ENCODE measurements around the gene BACH2.

Gene BACH2

DNA sequence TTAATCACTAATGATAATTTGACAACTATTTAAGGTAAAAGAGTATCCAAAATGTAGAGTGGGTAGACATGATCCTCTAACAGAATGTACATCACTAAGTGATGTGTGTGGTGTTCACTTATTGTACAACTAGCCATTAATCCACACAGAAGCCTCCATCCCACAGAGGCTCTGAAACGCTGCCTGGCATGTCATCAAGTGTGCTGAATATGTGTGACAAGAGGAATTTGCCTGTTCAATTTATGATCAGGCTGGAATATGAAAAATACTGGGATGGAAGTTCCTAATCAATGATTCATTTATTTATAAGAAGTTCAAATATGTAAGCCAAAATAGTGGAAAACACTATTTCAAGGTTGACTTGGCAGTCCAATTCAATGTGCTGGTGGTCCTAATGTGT lies 72.4 kb downstream of the BACH2 start:
- no peaks in the 10 kb centered on the region for H3K36me3 ChIP-seq (replicated peaks in 1 of 2; ENCODE audit: control insufficient read depth in 2 of 2, insufficient read depth in 2 of 2, low read length in 2 of 2)
- H3K79me1 ChIP-seq (ENCODE audit: low read depth, low read length) = peaks cover 3% of the 10 kb centered on the region
- no peak overlapping the region for H2BK12ac ChIP-seq (ENCODE audit: low read length)
- no peak overlapping the region for H2BK5ac ChIP-seq (ENCODE audit: low read length)
- H3K4me3 ChIP-seq (ENCODE audit: low read length in 2 of 2) = no peak overlapping the region
- H3K4me1 ChIP-seq (ENCODE audit: control insufficient read depth in 2 of 2, insufficient read depth in 1 of 2, low read depth in 1 of 2, low read length in 2 of 2) = peaks cover 18 to 21% of the 10 kb centered on the region in 2 donors
- H2AFZ ChIP-seq (ENCODE audit: low read length) = no peak overlapping the region
- no peak overlapping the region for H3K27ac ChIP-seq (replicated peaks; ENCODE audit: low read length)
- no peak overlapping the region for H4K8ac ChIP-seq (ENCODE audit: low read depth, low read length)
- H3K9me3 ChIP-seq (replicated peaks in 1 of 2; ENCODE audit: control insufficient read depth in 2 of 2, insufficient read depth in 1 of 2, low read depth in 1 of 2, low read length in 2 of 2) = peaks cover 2 to 10% of the 10 kb centered on the region in 2 donors
- no peak overlapping the region for H3K4me2 ChIP-seq (ENCODE audit: insufficient read depth, low read length, poor library complexity, severe bottlenecking)
- no CpG with 5 or more reads among the region's 1 CpG for WGBS, 2 donors (ENCODE audit: extremely low coverage in 2 of 2, insufficient read length in 2 of 2, insufficient replicate concordance in 1 of 2)
- no peak overlapping the region for H3K4ac ChIP-seq (ENCODE audit: low read length)
- no peak overlapping the region for H3K18ac ChIP-seq (ENCODE audit: low read length)
- no peak overlapping the region for H3K9ac ChIP-seq (ENCODE audit: low read depth, low read length, poor library complexity)
- H3K27me3 ChIP-seq (ENCODE audit: control insufficient read depth in 3 of 3, insufficient read depth in 3 of 3, low read depth in 1 of 3, low read length in 3 of 3) = no peaks in the 10 kb centered on the region
- no peak for DNase-seq (ENCODE audit: low spot score)
- no peak overlapping the region for H3K14ac ChIP-seq (ENCODE audit: low read length)
- H2BK120ac ChIP-seq (ENCODE audit: low read depth, low read length) = no peak overlapping the region
- no peak overlapping the region for H4K91ac ChIP-seq (ENCODE audit: low read depth, low read length, poor library complexity)
- no peak overlapping the region for H2BK15ac ChIP-seq (ENCODE audit: low read length)
- no peak overlapping the region for H2AK5ac ChIP-seq (ENCODE audit: low read depth, low read length)
- no peak overlapping the region for H3K23ac ChIP-seq (ENCODE audit: low read depth, low read length, poor library complexity)

DNA sequence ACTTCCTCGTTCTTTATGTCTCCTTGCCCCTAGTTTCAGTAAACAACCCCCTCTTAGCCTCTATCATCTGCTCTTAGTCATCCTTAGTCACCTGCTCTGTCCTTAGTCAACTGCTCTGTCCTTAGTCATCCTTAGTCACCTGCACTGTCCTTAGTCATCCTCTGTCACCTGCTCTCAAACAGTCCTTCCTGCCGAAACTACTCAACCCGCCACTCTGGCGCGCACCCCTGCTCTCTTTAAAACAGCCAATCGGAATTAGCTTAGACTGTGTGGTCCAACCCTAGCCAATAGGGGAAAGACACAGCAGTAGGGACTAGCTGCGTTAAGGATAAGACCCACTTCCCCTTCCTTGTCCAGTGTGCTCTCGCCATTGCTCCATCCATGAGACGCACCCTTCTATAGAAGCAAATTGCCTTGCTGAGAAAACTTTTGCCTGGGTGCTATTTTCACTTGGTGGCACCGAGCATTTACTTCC lies 73.9 kb downstream of the BACH2 start:
- no peak for DNase-seq (ENCODE audit: low spot score)
- H2BK120ac ChIP-seq (ENCODE audit: low read depth, low read length) = no peak overlapping the region

DNA sequence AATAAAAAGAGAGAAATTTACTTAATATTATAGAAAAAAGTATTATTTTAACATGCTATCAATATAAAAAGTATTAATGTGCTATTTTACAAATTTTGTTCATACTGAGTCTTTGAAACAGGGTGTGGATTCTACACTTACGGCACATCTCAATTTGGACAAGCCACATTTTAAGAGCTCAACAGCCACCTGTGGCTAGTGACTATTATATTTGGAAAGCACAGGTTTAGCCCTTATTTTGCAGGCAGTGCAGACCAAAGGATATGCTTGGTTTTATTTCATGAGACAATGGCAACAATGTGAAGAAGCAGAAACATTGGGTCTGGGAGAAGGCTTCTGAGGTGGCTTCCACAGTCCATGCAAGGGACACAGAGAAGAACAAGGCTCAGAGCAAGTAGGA lies 74.6 kb downstream of the BACH2 start:
- no peak overlapping the region for H4K8ac ChIP-seq (ENCODE audit: low read depth, low read length)
- no CpG with 5 or more reads among the region's 1 CpG for WGBS, 2 donors (ENCODE audit: extremely low coverage in 2 of 2, insufficient read length in 2 of 2, insufficient replicate concordance in 1 of 2)
- H3K9ac ChIP-seq (ENCODE audit: low read depth, low read length, poor library complexity) = no peak overlapping the region
- H3K4me3 ChIP-seq (ENCODE audit: low read length in 2 of 2) = no peak overlapping the region
- H2BK5ac ChIP-seq (ENCODE audit: low read length) = no peak overlapping the region
- H2BK15ac ChIP-seq (ENCODE audit: low read length) = no peak overlapping the region
- no peak overlapping the region for H3K4me2 ChIP-seq (ENCODE audit: insufficient read depth, low read length, poor library complexity, severe bottlenecking)
- H3K4ac ChIP-seq (ENCODE audit: low read length) = no peak overlapping the region
- peaks cover 2 to 10% of the 10 kb centered on the region in 2 donors for H3K9me3 ChIP-seq (replicated peaks in 1 of 2; ENCODE audit: control insufficient read depth in 2 of 2, insufficient read depth in 1 of 2, low read depth in 1 of 2, low read length in 2 of 2)
- no peaks in the 10 kb centered on the region for H3K36me3 ChIP-seq (replicated peaks in 1 of 2; ENCODE audit: control insufficient read depth in 2 of 2, insufficient read depth in 2 of 2, low read length in 2 of 2)
- H2AK5ac ChIP-seq (ENCODE audit: low read depth, low read length) = no peak overlapping the region
- H2BK120ac ChIP-seq (ENCODE audit: low read depth, low read length) = no peak overlapping the region
- no peak overlapping the region for H3K23ac ChIP-seq (ENCODE audit: low read depth, low read length, poor library complexity)
- H3K18ac ChIP-seq (ENCODE audit: low read length) = no peak overlapping the region
- H2BK12ac ChIP-seq (ENCODE audit: low read length) = no peak overlapping the region
- no peak overlapping the region for H2AFZ ChIP-seq (ENCODE audit: low read length)
- no peak for DNase-seq (ENCODE audit: low spot score)
- H3K14ac ChIP-seq (ENCODE audit: low read length) = no peak overlapping the region
- no peaks in the 10 kb centered on the region for H3K27me3 ChIP-seq (ENCODE audit: control insufficient read depth in 3 of 3, insufficient read depth in 3 of 3, low read depth in 1 of 3, low read length in 3 of 3)
- no peak overlapping the region for H3K27ac ChIP-seq (replicated peaks; ENCODE audit: low read length)
- H4K91ac ChIP-seq (ENCODE audit: low read depth, low read length, poor library complexity) = no peak overlapping the region
- peaks cover 22 to 26% of the 10 kb centered on the region in 2 donors for H3K4me1 ChIP-seq (ENCODE audit: control insufficient read depth in 2 of 2, insufficient read depth in 1 of 2, low read depth in 1 of 2, low read length in 2 of 2)
- H3K79me1 ChIP-seq (ENCODE audit: low read depth, low read length) = peaks cover 3% of the 10 kb centered on the region

More for the DNA sequence above, 73.9 kb downstream of the BACH2 start:
- H3K23ac ChIP-seq (ENCODE audit: low read depth, low read length, poor library complexity) = no peak overlapping the region
- H2AFZ ChIP-seq (ENCODE audit: low read length) = no peak overlapping the region
- H2AK5ac ChIP-seq (ENCODE audit: low read depth, low read length) = no peak overlapping the region
- peaks cover 3% of the 10 kb centered on the region for H3K79me1 ChIP-seq (ENCODE audit: low read depth, low read length)
- peaks cover 23 to 26% of the 10 kb centered on the region in 2 donors for H3K4me1 ChIP-seq (ENCODE audit: control insufficient read depth in 2 of 2, insufficient read depth in 1 of 2, low read depth in 1 of 2, low read length in 2 of 2)
- H2BK5ac ChIP-seq (ENCODE audit: low read length) = no peak overlapping the region
- no CpG with 5 or more reads among the region's 10 CpGs for WGBS, 2 donors (ENCODE audit: extremely low coverage in 2 of 2, insufficient read length in 2 of 2, insufficient replicate concordance in 1 of 2)
- H3K27me3 ChIP-seq (ENCODE audit: control insufficient read depth in 3 of 3, insufficient read depth in 3 of 3, low read depth in 1 of 3, low read length in 3 of 3) = no peaks in the 10 kb centered on the region
- no peak overlapping the region for H4K8ac ChIP-seq (ENCODE audit: low read depth, low read length)
- no peak overlapping the region for H3K14ac ChIP-seq (ENCODE audit: low read length)
- H2BK12ac ChIP-seq (ENCODE audit: low read length) = no peak overlapping the region
- H3K18ac ChIP-seq (ENCODE audit: low read length) = no peak overlapping the region
- no peak overlapping the region for H3K4ac ChIP-seq (ENCODE audit: low read length)
- no peak overlapping the region for H2BK15ac ChIP-seq (ENCODE audit: low read length)
- no peaks in the 10 kb centered on the region for H3K36me3 ChIP-seq (replicated peaks in 1 of 2; ENCODE audit: control insufficient read depth in 2 of 2, insufficient read depth in 2 of 2, low read length in 2 of 2)
- no peak overlapping the region for H3K27ac ChIP-seq (replicated peaks; ENCODE audit: low read length)
- H3K9me3 ChIP-seq (replicated peaks in 1 of 2; ENCODE audit: control insufficient read depth in 2 of 2, insufficient read depth in 1 of 2, low read depth in 1 of 2, low read length in 2 of 2) = peaks cover 2 to 10% of the 10 kb centered on the region in 2 donors
- H4K91ac ChIP-seq (ENCODE audit: low read depth, low read length, poor library complexity) = no peak overlapping the region
- H3K4me2 ChIP-seq (ENCODE audit: insufficient read depth, low read length, poor library complexity, severe bottlenecking) = no peak overlapping the region
- H3K9ac ChIP-seq (ENCODE audit: low read depth, low read length, poor library complexity) = no peak overlapping the region
- H3K4me3 ChIP-seq (ENCODE audit: low read length in 2 of 2) = no peak overlapping the region

DNA sequence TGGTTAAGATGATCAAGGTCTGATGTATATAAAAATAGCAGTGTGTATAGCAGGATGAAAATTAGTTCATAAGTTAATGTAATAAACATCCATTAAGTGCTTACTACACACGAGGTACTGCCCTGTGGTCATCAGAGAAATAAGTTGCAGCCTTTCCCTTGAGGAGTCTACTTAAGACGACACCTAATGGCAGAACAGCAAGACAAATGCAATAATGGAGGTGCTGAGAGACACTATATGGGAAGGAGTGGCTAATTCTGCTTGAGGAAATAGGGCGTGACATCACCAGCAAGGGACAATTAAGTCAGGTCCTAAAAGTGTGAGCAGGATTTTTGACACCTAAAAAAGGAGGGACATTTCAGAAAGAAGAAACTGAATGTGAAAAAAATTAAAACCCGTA lies 75.2 kb downstream of the BACH2 start:
- peaks cover 3% of the 10 kb centered on the region for H3K79me1 ChIP-seq (ENCODE audit: low read depth, low read length)
- WGBS, 2 donors (ENCODE audit: extremely low coverage in 2 of 2, insufficient read length in 2 of 2, insufficient replicate concordance in 1 of 2) = no CpG with 5 or more reads among the region's 4 CpGs
- peaks cover 2 to 10% of the 10 kb centered on the region in 2 donors for H3K9me3 ChIP-seq (replicated peaks in 1 of 2; ENCODE audit: control insufficient read depth in 2 of 2, insufficient read depth in 1 of 2, low read depth in 1 of 2, low read length in 2 of 2)
- no peak for DNase-seq (ENCODE audit: low spot score)
- H3K18ac ChIP-seq (ENCODE audit: low read length) = no peak overlapping the region
- H4K8ac ChIP-seq (ENCODE audit: low read depth, low read length) = no peak overlapping the region
- H4K91ac ChIP-seq (ENCODE audit: low read depth, low read length, poor library complexity) = no peak overlapping the region
- H3K4me1 ChIP-seq (ENCODE audit: control insufficient read depth in 2 of 2, insufficient read depth in 1 of 2, low read depth in 1 of 2, low read length in 2 of 2) = peaks cover 27 to 28% of the 10 kb centered on the region in 2 donors
- no peak overlapping the region for H3K27ac ChIP-seq (replicated peaks; ENCODE audit: low read length)
- no peak overlapping the region for H3K4me2 ChIP-seq (ENCODE audit: insufficient read depth, low read length, poor library complexity, severe bottlenecking)
- no peak overlapping the region for H2BK15ac ChIP-seq (ENCODE audit: low read length)
- H3K4me3 ChIP-seq (ENCODE audit: low read length in 2 of 2) = no peak overlapping the region
- no peak overlapping the region for H3K4ac ChIP-seq (ENCODE audit: low read length)
- no peak overlapping the region for H2AFZ ChIP-seq (ENCODE audit: low read length)
- H3K36me3 ChIP-seq (replicated peaks in 1 of 2; ENCODE audit: control insufficient read depth in 2 of 2, insufficient read depth in 2 of 2, low read length in 2 of 2) = no peaks in the 10 kb centered on the region
- H2AK5ac ChIP-seq (ENCODE audit: low read depth, low read length) = no peak overlapping the region
- no peak overlapping the region for H3K9ac ChIP-seq (ENCODE audit: low read depth, low read length, poor library complexity)
- no peak overlapping the region for H2BK12ac ChIP-seq (ENCODE audit: low read length)
- H2BK5ac ChIP-seq (ENCODE audit: low read length) = no peak overlapping the region
- H3K23ac ChIP-seq (ENCODE audit: low read depth, low read length, poor library complexity) = no peak overlapping the region
- H2BK120ac ChIP-seq (ENCODE audit: low read depth, low read length) = no peak overlapping the region
- no peak overlapping the region for H3K14ac ChIP-seq (ENCODE audit: low read length)
- no peaks in the 10 kb centered on the region for H3K27me3 ChIP-seq (ENCODE audit: control insufficient read depth in 3 of 3, insufficient read depth in 3 of 3, low read depth in 1 of 3, low read length in 3 of 3)
